Embryonic facial prominence (tissue), 1 donor: ENCODE results near the gene PCSK5.
"Not testable (repeated sequence)": the region's sequence is repeated elsewhere in the genome, so short reads cannot be mapped to it uniquely, and the experiment has no call there.

Experiments used
- DNase-seq: peaks from one replicate; pipeline ENCODE4 v3.0.0-alpha.2; 2016; ENCODE audit errors: extremely low spot score

Gene PCSK5

GRCh38 chr9:75889977-75890471, 449 bp upstream of the PCSK5 start:
- no peak for DNase-seq

GRCh38 chr9:75891277-75891741, 836 bp downstream of the PCSK5 start:
- no peak for DNase-seq

GRCh38 chr9:75891771-75892215, 1.3 kb downstream of the PCSK5 start:
- DNase-seq = no peak

GRCh38 chr9:75892216-75892911, 1.9 kb downstream of the PCSK5 start:
- DNase-seq = no peak

- DNase-seq = no peak
Observed at GRCh38 chr9:75893106-75893505, 2.6 kb downstream of the PCSK5 start.

GRCh38 chr9:75894566-75894965, 4.1 kb downstream of the PCSK5 start:
- no peak for DNase-seq

GRCh38 chr9:75895112-75895511, 4.6 kb downstream of the PCSK5 start:
- no peak for DNase-seq

GRCh38 chr9:75896193-75896592, 5.7 kb downstream of the PCSK5 start:
- no peak for DNase-seq

- not testable (repeated sequence) for DNase-seq
Observed at GRCh38 chr9:75900893-75901524, 10.5 kb downstream of the PCSK5 start.

GRCh38 chr9:75903785-75904360, 13.4 kb downstream of the PCSK5 start:
- no peak for DNase-seq

- DNase-seq = no peak
Observed at GRCh38 chr9:75904364-75904763, 13.9 kb downstream of the PCSK5 start.

GRCh38 chr9:75906531-75906930, 16.1 kb downstream of the PCSK5 start:
- DNase-seq = no peak

GRCh38 chr9:75907329-75907728, 16.9 kb downstream of the PCSK5 start:
- no peak for DNase-seq

- no peak for DNase-seq
Observed at GRCh38 chr9:75907923-75908322, 17.4 kb downstream of the PCSK5 start.

- no peak for DNase-seq
Observed at GRCh38 chr9:75909776-75910175, 19.3 kb downstream of the PCSK5 start.

- DNase-seq = no peak
Observed at GRCh38 chr9:75910731-75911130, 20.3 kb downstream of the PCSK5 start.

GRCh38 chr9:75911390-75911789, 20.9 kb downstream of the PCSK5 start:
- DNase-seq = no peak

GRCh38 chr9:75912951-75913350, 22.5 kb downstream of the PCSK5 start:
- DNase-seq = no peak

- no peak for DNase-seq
Observed at GRCh38 chr9:75914002-75914401, 23.5 kb downstream of the PCSK5 start.

GRCh38 chr9:75914883-75915452, 24.5 kb downstream of the PCSK5 start:
- no peak for DNase-seq

GRCh38 chr9:75918154-75918553, 27.7 kb downstream of the PCSK5 start:
- DNase-seq = no peak

GRCh38 chr9:75918909-75919308, 28.4 kb downstream of the PCSK5 start:
- DNase-seq = no peak
